Activated CD4-positive, alpha-beta T cell treated with anti-CD3 and anti-CD28 coated beads, Interleukin-2, amount 50 U/mL, for 24 hours (primary cell): ENCODE results near the gene LIMK2.
A peak's percentile ranks its signal among the peaks of the same experiment; 100 is the strongest.
"Not testable (repeated sequence)": the region's sequence is repeated elsewhere in the genome, so short reads cannot be mapped to it uniquely, and the experiment has no call there.

Experiments
- DNase-seq, 2 donors: peaks; one replicate each; pipeline ENCODE4 v3.0.0-alpha.2; 2020; ENCODE audit warnings: low read depth in 1 of 2, low spot score in 1 of 2

Gene LIMK2

DNA sequence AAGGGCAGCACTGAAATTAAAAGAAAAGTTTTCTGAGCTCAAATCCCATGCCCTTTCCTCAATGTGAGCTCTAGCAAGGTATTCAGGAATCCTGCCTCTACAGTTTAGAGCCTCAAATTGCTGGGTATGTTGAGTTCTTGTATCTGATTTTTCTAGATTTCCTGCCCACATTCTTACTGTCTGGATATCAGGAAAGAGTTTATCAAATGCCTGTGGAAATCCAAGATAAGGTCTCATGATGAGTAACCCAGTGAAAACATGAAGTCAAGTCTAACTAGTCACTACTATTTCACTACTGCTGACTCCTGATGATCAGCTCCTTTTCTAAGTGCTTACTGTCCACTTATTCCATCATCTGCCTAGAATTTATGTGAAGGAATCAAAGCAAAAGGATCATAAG, 29.8 kb downstream of the LIMK2 start:
- DNase-seq = no peak

DNA sequence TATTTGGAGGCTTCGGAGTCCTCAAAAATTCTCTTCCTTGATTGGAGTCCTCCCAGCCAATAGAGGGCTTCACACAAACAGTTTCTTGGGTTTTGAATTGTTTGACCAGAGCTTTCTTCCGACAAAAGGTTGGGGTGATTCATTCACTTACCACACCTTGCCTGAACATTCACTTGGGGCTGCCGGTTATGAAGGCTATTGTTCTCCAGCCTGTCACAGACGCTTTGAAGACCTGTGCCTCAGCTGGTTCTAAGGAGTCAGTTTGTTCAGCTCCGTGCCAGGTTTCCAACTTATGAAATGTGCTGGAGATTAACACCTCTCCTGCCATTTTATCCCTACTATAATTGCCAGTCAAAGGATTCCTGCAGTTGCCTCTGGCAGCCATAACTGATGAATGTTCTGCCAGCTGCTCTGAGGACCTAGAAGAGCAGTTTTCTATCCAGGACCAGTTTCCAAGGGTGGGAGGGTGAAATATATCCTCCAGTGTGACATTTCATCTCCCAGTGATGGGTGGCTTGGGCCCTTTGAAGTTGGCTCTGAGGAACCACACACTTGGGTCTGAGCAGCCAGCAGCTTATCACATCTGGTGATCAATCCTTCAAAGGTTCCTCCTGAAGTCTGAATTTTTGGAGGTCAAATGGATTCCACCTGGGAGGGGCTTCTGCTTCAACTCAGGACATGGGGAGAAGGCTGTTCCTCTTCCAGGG, 31.4 kb downstream of the LIMK2 start:
- no peak for DNase-seq

- no peak for DNase-seq
These were observed 32.2 kb downstream of the LIMK2 start for GRCh38 chr22:31244046-31244942.

DNA sequence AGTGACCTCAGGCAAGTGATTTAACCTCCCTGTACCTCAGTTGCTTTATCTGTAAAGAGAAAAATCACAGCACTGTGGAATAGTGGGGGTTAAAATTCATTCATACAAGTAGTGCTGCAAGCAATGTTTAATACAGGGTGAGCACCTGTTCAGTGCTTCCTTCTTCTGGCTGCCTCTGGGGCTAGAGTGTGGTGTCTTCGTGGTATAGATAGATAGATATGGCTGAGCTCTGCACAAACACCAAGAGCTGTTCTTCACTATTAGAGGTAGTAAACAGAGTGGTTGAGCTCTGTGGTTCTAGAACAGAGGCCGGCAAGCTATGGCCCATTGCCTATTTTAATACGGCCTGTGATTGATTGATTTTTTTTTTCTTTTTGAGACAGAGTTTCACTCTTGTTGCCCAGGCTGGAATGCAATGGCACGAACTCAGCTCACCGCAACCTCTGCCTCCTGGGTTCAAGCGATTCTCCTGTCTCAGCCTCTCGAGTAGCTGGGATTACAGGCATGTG, 32.9 kb downstream of the LIMK2 start:
- DNase-seq = no peak

- DNase-seq = not testable (repeated sequence)
These were observed 33.9 kb downstream of the LIMK2 start for GRCh38 chr22:31245998-31246397.

GRCh38 chr22:31246687-31247086, 34.6 kb downstream of the LIMK2 start:
- DNase-seq = no peak

GRCh38 chr22:31247726-31248125, 35.6 kb downstream of the LIMK2 start:
- no peak for DNase-seq

GRCh38 chr22:31248138-31248745, 36.1 kb downstream of the LIMK2 start:
- peak in 1 of 2 donors; percentile 59 for DNase-seq

DNA sequence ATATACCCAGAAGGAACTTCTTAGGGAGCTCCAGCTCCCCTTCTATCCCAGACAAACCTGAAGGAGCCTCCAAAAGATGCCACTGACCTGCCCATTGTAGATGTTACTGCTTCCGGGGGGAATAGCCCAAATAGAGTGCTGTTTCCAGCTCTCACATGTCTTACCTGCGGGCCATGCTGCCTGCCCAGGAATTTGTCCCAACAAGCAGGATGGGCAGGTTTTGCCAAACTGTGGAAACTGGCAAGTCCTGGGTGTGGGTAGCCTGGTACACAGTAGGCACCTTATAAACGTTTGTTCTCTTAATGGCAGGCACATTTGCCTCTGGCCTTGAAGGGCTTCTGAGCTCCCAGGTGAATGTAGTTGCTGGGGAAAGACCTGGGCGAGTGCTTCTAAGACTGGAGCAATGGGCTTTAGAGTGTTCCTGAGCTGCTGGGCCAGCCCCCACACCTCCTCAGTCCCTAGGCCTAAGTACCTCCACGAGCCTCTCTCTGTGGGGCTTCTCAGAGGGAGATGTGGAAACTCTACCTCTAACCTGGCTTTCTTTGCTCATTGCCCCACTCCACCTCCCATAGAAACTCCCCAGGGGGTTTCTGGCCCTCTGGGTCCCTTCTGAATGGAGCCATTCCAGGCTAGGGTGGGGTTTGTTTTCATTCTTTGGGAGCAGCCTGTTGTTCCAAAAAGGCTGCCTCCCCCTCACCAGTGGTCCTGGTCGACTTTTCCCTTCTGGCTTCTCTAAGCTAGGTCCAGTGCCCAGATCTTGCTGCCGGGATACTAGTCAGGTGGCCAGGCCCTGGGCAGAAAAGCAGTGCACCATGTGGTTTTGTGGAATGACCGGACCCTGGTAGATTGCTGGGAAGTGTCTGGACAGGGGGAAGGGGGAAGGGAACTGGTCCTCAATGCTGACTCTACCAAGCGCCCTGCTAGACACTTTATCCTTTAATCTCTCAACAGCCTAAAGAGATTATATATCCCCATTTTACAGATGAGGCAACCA, 37.2 kb downstream of the LIMK2 start:
- DNase-seq = no peak

GRCh38 chr22:31250740-31251600, 38.9 kb downstream of the LIMK2 start:
- no peak for DNase-seq

- no peak for DNase-seq
These were observed 41.9 kb downstream of the LIMK2 start for GRCh38 chr22:31253949-31254348.

- DNase-seq = no peak
These were observed 47.8 kb downstream of the LIMK2 start for GRCh38 chr22:31259798-31260473.

- DNase-seq = no peak
These were observed 48.4 kb downstream of the LIMK2 start for GRCh38 chr22:31260474-31260856.

GRCh38 chr22:31262312-31263133, 50.4 kb downstream of the LIMK2 start:
- DNase-seq = no peak

GRCh38 chr22:31263896-31264640, 52.0 kb downstream of the LIMK2 start:
- no peak for DNase-seq

GRCh38 chr22:31268281-31268680, 56.2 kb downstream of the LIMK2 start:
- DNase-seq = no peak

GRCh38 chr22:31269892-31270579, 57.9 kb downstream of the LIMK2 start:
- DNase-seq = no peak
